Measurements from ENCODE around the gene TMEM115.

DNA sequence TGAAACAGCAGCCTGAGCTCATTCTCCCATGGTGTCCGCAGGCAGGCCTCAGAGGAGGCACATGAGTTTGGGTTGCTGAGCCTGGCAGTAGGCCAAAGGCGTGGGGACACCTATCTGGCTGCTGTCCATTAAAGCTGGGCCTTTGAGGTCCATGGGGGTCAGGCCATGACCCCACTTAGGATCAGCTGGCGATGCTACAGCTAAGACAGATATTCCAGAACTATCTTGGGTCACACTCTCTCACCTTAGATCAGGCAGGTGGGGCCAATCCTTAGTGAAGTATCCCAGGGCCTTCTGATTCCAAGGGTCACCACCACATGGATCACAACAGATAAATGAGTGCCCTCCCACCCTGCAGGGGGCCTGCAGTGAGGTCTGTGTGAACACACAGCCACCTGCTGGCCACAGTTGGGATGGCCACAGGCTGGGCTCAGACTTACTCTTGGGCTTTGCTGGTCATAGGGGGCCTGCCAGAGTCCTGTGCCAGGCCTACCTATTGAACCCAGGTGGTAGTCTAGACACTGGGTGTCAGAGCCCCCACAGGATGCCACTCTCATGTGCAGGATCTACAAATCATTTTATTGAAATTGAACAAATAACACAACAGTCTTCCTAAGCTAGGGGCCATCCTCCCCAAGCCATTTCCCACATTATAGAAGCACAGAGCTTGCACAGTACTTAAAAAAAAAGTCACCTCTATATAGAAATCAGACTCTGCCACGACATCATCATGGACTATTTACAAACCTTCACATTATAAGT is 34.8 kb downstream of the TMEM115 start:
- TF ChIP-seq, protein P1, sequence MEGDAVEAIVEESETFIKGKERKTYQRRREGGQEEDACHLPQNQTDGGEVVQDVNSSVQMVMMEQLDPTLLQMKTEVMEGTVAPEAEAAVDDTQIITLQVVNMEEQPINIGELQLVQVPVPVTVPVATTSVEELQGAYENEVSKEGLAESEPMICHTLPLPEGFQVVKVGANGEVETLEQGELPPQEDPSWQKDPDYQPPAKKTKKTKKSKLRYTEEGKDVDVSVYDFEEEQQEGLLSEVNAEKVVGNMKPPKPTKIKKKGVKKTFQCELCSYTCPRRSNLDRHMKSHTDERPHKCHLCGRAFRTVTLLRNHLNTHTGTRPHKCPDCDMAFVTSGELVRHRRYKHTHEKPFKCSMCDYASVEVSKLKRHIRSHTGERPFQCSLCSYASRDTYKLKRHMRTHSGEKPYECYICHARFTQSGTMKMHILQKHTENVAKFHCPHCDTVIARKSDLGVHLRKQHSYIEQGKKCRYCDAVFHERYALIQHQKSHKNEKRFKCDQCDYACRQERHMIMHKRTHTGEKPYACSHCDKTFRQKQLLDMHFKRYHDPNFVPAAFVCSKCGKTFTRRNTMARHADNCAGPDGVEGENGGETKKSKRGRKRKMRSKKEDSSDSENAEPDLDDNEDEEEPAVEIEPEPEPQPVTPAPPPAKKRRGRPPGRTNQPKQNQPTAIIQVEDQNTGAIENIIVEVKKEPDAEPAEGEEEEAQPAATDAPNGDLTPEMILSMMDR (IDR thresholded peaks at IDR 0.05): peak; percentile 47 to 88 (median 82)
- no peak for TF ChIP-seq POLR2A (IDR thresholded peaks at IDR 0.05)
